ENCODE results near the gene WDSUB1.

- TF ChIP-seq CTCF (IDR thresholded peaks at IDR 0.05 in 8 of 11, conservative IDR thresholded peaks at IDR 0.05 in 3 of 11) (no peak), POLR2A (IDR thresholded peaks at IDR 0.05) (no peak), POLR2AphosphoS5 (IDR thresholded peaks at IDR 0.05) (no peak)
Observed at GRCh38 chr2:159297042-159297707, 10.7 kb upstream of the WDSUB1 start.
